Measurements from ENCODE around the gene HOXC4.

The HOXC4 gene

GRCh38 chr12:54053751-54054741, at the start of gene HOXC4:
Gene HOXC4 (plus strand): TSS chr12:54053835. CDS start chr12:54053923, 88 bp downstream.
- DNase-seq = no peak

GRCh38 chr12:54004063-54004840, 49.4 kb upstream of the HOXC4 start:
- DNase-seq = no peak

- DNase-seq = no peak
Observed at GRCh38 chr12:54004841-54005530, 48.6 kb upstream of the HOXC4 start.

GRCh38 chr12:54005531-54005852, 48.1 kb upstream of the HOXC4 start:
- no peak for DNase-seq

- DNase-seq = peak; percentile 38
Observed at GRCh38 chr12:54005853-54006558, 47.6 kb upstream of the HOXC4 start.

- DNase-seq = no peak
Observed at GRCh38 chr12:54006559-54007220, 46.9 kb upstream of the HOXC4 start.

GRCh38 chr12:54007538-54008259, 45.9 kb upstream of the HOXC4 start:
- DNase-seq = no peak

- no peak for DNase-seq
Observed at GRCh38 chr12:54008260-54008552, 45.4 kb upstream of the HOXC4 start.

- no peak for DNase-seq
Observed at GRCh38 chr12:54009171-54010052, 44.2 kb upstream of the HOXC4 start.

GRCh38 chr12:54010053-54010971, 43.3 kb upstream of the HOXC4 start:
- no peak for DNase-seq

- DNase-seq = no peak
Observed at GRCh38 chr12:54010972-54011664, 42.5 kb upstream of the HOXC4 start.

GRCh38 chr12:54011665-54012532, 41.7 kb upstream of the HOXC4 start:
- no peak for DNase-seq

- DNase-seq = no peak
Observed at GRCh38 chr12:54012631-54013409, 40.8 kb upstream of the HOXC4 start.

GRCh38 chr12:54014377-54015017, 39.1 kb upstream of the HOXC4 start:
- no peak for DNase-seq

- DNase-seq = no peak
Observed at GRCh38 chr12:54015018-54015931, 38.4 kb upstream of the HOXC4 start.

All from NCI-H2029 treated with DMSO at 0.1 percent for 48 hours (cell line).